Upper lobe of right lung (tissue), 1 donor: Measurements from ENCODE around the gene ITGA2. TPM values are rescaled to one million over a fixed set of nuclear protein-coding genes. Genes with fewer than 3 reads are reported as not detected.

ENCODE experiments used
- ATAC-seq: fragments of 200-7000 bp; cut with Tn5 transposase; one replicate; pipeline ENCODE4 v1.9.1; 2020; ENCODE audit warnings: mild to moderate bottlenecking, moderate library complexity
- DNase-seq: peaks from one replicate; pipeline ENCODE4 v3.0.0-alpha.2; 2020
- H3K27ac ChIP-seq: fragments of 200-600 bp; one replicate; pipeline ENCODE4 v1.8.0; 2022
- H3K27me3 ChIP-seq: fragments of 200-600 bp; one replicate; pipeline ENCODE4 v1.8.0; 2022; ENCODE audit warnings: mild to moderate bottlenecking
- H3K36me3 ChIP-seq: fragments of 200-600 bp; one replicate; pipeline ENCODE4 v1.8.0; 2022
- H3K4me1 ChIP-seq: fragments of 200-600 bp; one replicate; pipeline ENCODE4 v1.8.0; 2022
- H3K4me3 ChIP-seq: fragments of 200-600 bp; one replicate; pipeline ENCODE4 v1.8.0; 2022; ENCODE audit warnings: mild to moderate bottlenecking
- H3K9me3 ChIP-seq: fragments of 200-600 bp; one replicate; pipeline ENCODE4 v1.8.0; 2022
- CTCF ChIP-seq: fragments of 200-600 bp; IDR thresholded peaks from one replicate; pipeline ENCODE4 v1.8.0; 2022; ENCODE audit warnings: antibody characterized with exemption
- intact Hi-C: fragments of 100-400 bp; cut with DNase I; formaldehyde crosslinking; loops from one replicate; pipeline ENCODE4 v1.11.0; 2022
- total RNA-seq: library from RNA; stranded (reverse); fragmentation: NEBNext Ultra II Directional; extraction: Animal tissue kit (Norgen Biotek cat#: 25700); gene quantifications from one replicate; pipeline ENCODE4 v1.2.1, GENCODE V29; 2021
- donor health status: DM: no; HTN: yes; CAD: no; lungs with severe emphysema.

Gene ITGA2
- total RNA-seq, 1 donor from 2014 or later = 17.7 TPM

DNA sequence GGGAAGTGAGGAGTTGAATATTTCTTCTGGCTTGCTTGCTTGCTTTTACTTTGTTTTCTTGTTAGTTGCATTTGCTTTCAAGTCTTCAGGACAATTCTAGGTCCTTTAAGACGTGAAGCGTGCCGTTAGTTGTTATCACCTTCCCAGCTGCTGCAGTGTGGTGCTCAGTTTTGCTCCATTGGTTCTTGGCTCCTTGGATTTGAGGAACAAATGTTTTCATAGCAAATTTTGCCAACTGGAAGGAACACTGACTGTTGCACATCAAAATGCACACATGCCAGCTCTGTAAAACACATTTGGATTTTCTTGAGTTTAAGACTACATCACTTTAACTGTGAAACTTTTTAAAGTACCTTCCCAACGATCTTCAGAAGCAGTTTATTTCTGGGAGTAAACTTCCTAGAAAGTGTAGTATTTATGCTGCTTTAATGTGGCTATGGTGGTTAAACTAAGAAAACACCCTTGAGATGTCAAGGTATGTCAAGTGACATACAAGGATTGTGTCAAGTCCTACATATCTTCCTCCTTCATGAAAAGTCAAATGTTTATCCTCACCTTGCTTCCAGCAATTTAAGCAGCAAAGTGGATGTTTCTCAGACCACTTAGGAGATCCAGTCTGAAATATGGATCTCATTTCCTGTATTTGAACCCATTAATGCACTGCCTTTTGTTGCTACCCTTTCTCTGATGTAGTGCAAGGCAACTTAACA, 95.5 kb downstream of the ITGA2 start:
- Histone ChIP-seq H3K4me3 (no peak overlapping the region), H3K36me3 (no peaks in the 10 kb centered on the region), H3K27ac (no peak overlapping the region), H3K9me3 (no peaks in the 10 kb centered on the region), H3K27me3 (no peaks in the 10 kb centered on the region), H3K4me1 (no peaks in the 10 kb centered on the region)
- no peak for TF ChIP-seq CTCF
- DNase-seq = no peak
- ATAC-seq = peak; percentile 78
- intact Hi-C loops = no loop called here

- Histone ChIP-seq H3K4me3 (no peak overlapping the region), H3K9me3 (no peaks in the 10 kb centered on the region), H3K4me1 (no peaks in the 10 kb centered on the region), H3K27ac (no peak overlapping the region), H3K27me3 (no peaks in the 10 kb centered on the region), H3K36me3 (peaks cover 5% of the 10 kb centered on the region)
- intact Hi-C loops = no loop called here
- no peak for ATAC-seq
- no peak for DNase-seq
- TF ChIP-seq CTCF = no peak
These were observed 98.0 kb downstream of the ITGA2 start for GRCh38 chr5:53087171-53087570.

DNA sequence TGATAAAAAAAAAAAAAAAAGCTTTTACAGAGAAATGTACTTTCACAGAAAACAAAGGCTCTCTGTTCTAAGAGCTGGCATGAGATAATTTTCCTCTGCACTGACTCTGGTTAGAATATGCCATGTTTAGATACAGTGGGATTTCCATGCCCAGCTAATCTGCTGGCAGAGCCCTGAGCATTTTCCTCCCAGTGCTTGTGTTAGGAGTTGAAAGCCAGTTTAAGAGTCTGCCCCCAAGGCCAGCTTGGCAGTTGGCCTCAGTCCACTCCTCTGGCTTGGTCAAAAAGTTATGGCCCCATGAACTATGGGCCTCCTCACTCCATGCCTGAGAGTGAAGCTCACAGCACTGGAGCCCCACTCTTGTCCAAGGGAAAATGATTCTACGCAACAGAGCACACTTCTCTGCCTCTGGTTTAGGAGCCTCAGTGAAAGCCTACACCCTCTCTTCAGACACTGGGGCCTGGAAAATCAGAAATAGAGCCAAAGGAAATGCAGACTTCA, 98.5 kb downstream of the ITGA2 start:
- H3K27ac ChIP-seq = no peak overlapping the region
- DNase-seq = no peak

DNA sequence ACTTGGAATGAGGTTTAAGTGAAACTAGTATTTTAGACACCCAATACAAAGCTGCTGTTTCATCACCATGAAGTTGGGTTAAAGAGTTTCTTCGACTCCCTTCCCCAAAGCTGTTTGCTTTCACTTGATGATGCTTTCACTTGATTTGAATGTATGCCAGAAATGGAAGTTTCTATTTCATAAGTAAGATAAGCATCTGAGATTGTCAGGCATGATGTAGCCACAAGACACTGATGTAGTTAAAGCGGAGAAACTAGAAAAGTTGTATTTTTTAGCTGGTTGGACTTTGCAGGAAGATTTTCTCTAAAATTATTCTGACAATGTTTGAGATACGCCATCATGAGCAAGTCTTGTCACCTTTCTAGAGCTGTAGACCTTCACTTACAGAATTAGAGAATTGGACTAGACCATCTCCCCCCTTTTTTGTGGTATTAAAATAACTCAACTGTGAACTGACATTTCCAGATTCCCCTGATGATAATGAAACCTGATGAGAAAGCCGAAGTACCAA, 100.4 kb downstream of the ITGA2 start:
- ATAC-seq (no peak), DNase-seq (no peak)
- H3K27me3 ChIP-seq = no peaks in the 10 kb centered on the region
- H3K4me3 ChIP-seq = no peak overlapping the region
- TF ChIP-seq CTCF = no peak
- H3K27ac ChIP-seq = no peak overlapping the region
- intact Hi-C loops = no loop called here
- H3K9me3 ChIP-seq = no peaks in the 10 kb centered on the region
- H3K4me1 ChIP-seq = no peaks in the 10 kb centered on the region
- H3K36me3 ChIP-seq = peaks cover 5% of the 10 kb centered on the region

More for the DNA sequence above, 98.5 kb downstream of the ITGA2 start:
- H3K27me3 ChIP-seq = no peaks in the 10 kb centered on the region
- H3K4me1 ChIP-seq = no peaks in the 10 kb centered on the region
- no peak for TF ChIP-seq CTCF
- ATAC-seq = no peak
- no peaks in the 10 kb centered on the region for H3K9me3 ChIP-seq
- peaks cover 5% of the 10 kb centered on the region for H3K36me3 ChIP-seq
- H3K4me3 ChIP-seq = no peak overlapping the region
- intact Hi-C loops = no loop called here

DNA sequence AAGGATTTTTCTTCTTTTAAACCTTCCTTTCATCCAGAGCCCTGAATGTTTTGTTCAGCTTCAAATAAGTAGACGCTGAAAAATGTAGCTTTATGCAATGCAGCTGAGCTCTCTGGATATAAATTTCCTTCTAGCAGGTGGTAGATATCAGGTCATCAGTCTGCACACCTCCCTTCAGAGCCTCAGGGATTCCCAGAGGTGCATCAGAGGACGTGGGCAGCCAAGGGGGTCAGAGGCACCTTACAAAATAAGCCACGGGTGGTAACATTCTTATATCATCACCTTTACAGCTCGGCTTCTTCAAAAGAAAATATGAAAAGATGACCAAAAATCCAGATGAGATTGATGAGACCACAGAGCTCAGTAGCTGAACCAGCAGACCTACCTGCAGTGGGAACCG, 101.1 kb downstream of the ITGA2 start:
- TF ChIP-seq CTCF = no peak
- DNase-seq (no peak), ATAC-seq (no peak)
- intact Hi-C loops = no loop called here
- Histone ChIP-seq H3K9me3 (no peaks in the 10 kb centered on the region), H3K4me3 (no peak overlapping the region), H3K4me1 (no peaks in the 10 kb centered on the region), H3K36me3 (peaks cover 11% of the 10 kb centered on the region), H3K27ac (no peak overlapping the region), H3K27me3 (no peaks in the 10 kb centered on the region)
